Endothelial cell of umbilical vein (primary cell): ENCODE results near the gene RMC1. TPM values are rescaled to one million over a fixed set of nuclear protein-coding genes. Genes with fewer than 3 reads are reported as not detected.

Experiments used
- BruUV-seq: library from RNA; stranded (reverse); fragments of 400-500 nt; replicated peaks from 2 replicates; lab custom pipeline; 2021; lab: Mats Ljungman, UMichigan
- CTCF ChIA-PET: fragments of 300-600, 350-600 bp; sonication (Branson Sonifier 250); formaldehyde crosslinking; loops from one replicate; lab custom pipeline; 2021; ENCODE audit warnings: antibody characterized with exemption, inconsistent platforms; lab: Charles Lee
- POLR2A ChIA-PET: fragments of 300-600, 350-600 bp; sonication (Branson Sonifier 250); formaldehyde crosslinking; loops from one replicate; lab custom pipeline; 2021; ENCODE audit warnings: antibody characterized with exemption, inconsistent platforms; lab: Charles Lee
- DNase-seq: peaks from one replicate; pipeline ENCODE4 v3.0.0-alpha.2; 2011; ENCODE audit warnings: low read depth, low spot score
- FAIRE-seq: peaks from 2 replicates; lab custom pipeline; 2011; peaks lifted over from hg19 to GRCh38; lab: Jason Lieb, UNC
- H2AFZ ChIP-seq: 2 replicates; pipeline ENCODE4 v1.6.0; 2012; ENCODE audit warnings: low read depth, low read length, control low read depth, inconsistent platforms
- H3K27ac ChIP-seq: 2 replicates; pipeline ENCODE4 v1.5.1; 2011; ENCODE audit warnings: low read depth, mild to moderate bottlenecking, control low read depth, low read length, moderate library complexity; ENCODE audit not compliant: insufficient read depth
- H3K27me3 ChIP-seq, 2 experiments: 2 replicates each; pipeline versions ENCODE4 v1.6.0 to v1.6.1; 2011; ENCODE audit warnings: low read length in 2 of 2, mixed read lengths in 1 of 2; ENCODE audit not compliant: control insufficient read depth in 2 of 2, insufficient read depth in 2 of 2
- H3K36me3 ChIP-seq, 2 experiments: 2 replicates in 1 of 2; 3 replicates in 1 of 2; pipeline ENCODE4 v1.5.1; 2011; ENCODE audit warnings: low read length in 2 of 2, mild to moderate bottlenecking in 1 of 2, moderate library complexity in 1 of 2; ENCODE audit not compliant: control insufficient read depth in 2 of 2, insufficient read depth in 2 of 2; ENCODE audit errors: extremely low read depth in 1 of 2
- H3K4me1 ChIP-seq: 3 replicates; pipeline ENCODE4 v1.5.1; 2011; ENCODE audit warnings: mild to moderate bottlenecking, low read length; ENCODE audit not compliant: control insufficient read depth, insufficient read depth; ENCODE audit errors: extremely low read depth
- H3K4me2 ChIP-seq: 2 replicates; pipeline ENCODE4 v1.6.1; 2011; ENCODE audit warnings: low read length, control low read depth, mixed read lengths; ENCODE audit not compliant: insufficient read depth
- H3K4me3 ChIP-seq, 3 experiments: fragments of 200-600 bp in 1 of 3; sonication (generic), shearing (Covaris generic) in 1 of 3; replicated peaks in 1 of 3; 2 replicates each; pipeline ENCODE4 v1.5.1; 2011 to 2016; ENCODE audit warnings: control low read depth in 3 of 3, low read length in 3 of 3, mild to moderate bottlenecking in 2 of 3, inconsistent platforms in 1 of 3, low read depth in 1 of 3, moderate library complexity in 1 of 3; ENCODE audit not compliant: insufficient read depth in 1 of 3
- H3K79me2 ChIP-seq: 2 replicates; pipeline ENCODE4 v1.6.0; 2012; ENCODE audit warnings: low read length, inconsistent platforms; ENCODE audit not compliant: control insufficient read depth, insufficient read depth
- H3K9ac ChIP-seq: replicated peaks from 2 replicates; pipeline ENCODE3; 2011; ENCODE audit warnings: low read length, control low read depth; ENCODE audit not compliant: insufficient read depth; ENCODE audit errors: extremely low read depth
- H3K9me1 ChIP-seq: replicated peaks from 3 replicates; pipeline ENCODE4 v1.6.0; 2011; ENCODE audit warnings: mild to moderate bottlenecking, low read length; ENCODE audit not compliant: control insufficient read depth, insufficient read depth; ENCODE audit errors: extremely low read depth
- H3K9me3 ChIP-seq: replicated peaks from 2 replicates; pipeline ENCODE4 v1.5.1; 2012; ENCODE audit warnings: low read length, inconsistent platforms; ENCODE audit not compliant: control insufficient read depth, insufficient read depth
- H4K20me1 ChIP-seq: replicated peaks from 2 replicates; pipeline ENCODE3; 2011; ENCODE audit warnings: mild to moderate bottlenecking, low read length; ENCODE audit not compliant: control insufficient read depth, insufficient read depth; ENCODE audit errors: extremely low read depth
- CTCF ChIP-seq, 2 donors: IDR thresholded peaks; 1 replicate in 1 of 2; 2 replicates in 1 of 2; pipeline ENCODE4 v1.5.1; 2011; ENCODE audit warnings: low read length in 2 of 2, mild to moderate bottlenecking in 2 of 2, moderate library complexity in 2 of 2, control low read depth in 1 of 2, inconsistent platforms in 1 of 2, low read depth in 1 of 2; ENCODE audit not compliant: insufficient read depth in 1 of 2; ENCODE audit errors: extremely low read depth in 1 of 2
- EZH2 ChIP-seq: IDR thresholded peaks from 2 replicates; pipeline ENCODE4 v1.6.1; 2012; ENCODE audit warnings: borderline replicate concordance, low read depth, mild to moderate bottlenecking, moderate library complexity, low read length, inconsistent platforms; ENCODE audit not compliant: severe bottlenecking
- FOS ChIP-seq: IDR thresholded peaks from 2 replicates; pipeline ENCODE4 v1.6.1; 2011; ENCODE audit warnings: mild to moderate bottlenecking, low read length, moderate library complexity, borderline replicate concordance; ENCODE audit not compliant: insufficient read depth
- GATA2 ChIP-seq: IDR thresholded peaks from 2 replicates; pipeline ENCODE4 v1.7.0; 2011; ENCODE audit warnings: low read depth, mild to moderate bottlenecking, moderate library complexity, mixed read lengths, low read length; ENCODE audit not compliant: insufficient read length, insufficient read depth
- JUN ChIP-seq: IDR thresholded peaks from 2 replicates; pipeline ENCODE4 v1.6.1; 2011; ENCODE audit warnings: borderline replicate concordance, low read depth; ENCODE audit not compliant: insufficient read length, insufficient read depth
- MAX ChIP-seq: IDR thresholded peaks from 2 replicates; pipeline ENCODE4 v1.6.1; 2011; ENCODE audit not compliant: insufficient read depth, insufficient read length
- MYC ChIP-seq: IDR thresholded peaks from one replicate; pipeline ENCODE4 v1.6.1; 2011; ENCODE audit warnings: mild to moderate bottlenecking, low read depth, low read length
- POLR2A ChIP-seq: IDR thresholded peaks from 2 replicates; pipeline ENCODE4 v1.6.1; 2012; ENCODE audit warnings: low read depth, mild to moderate bottlenecking, control low read depth, low read length
- POLR2AphosphoS5 ChIP-seq: IDR thresholded peaks from 2 replicates; pipeline ENCODE4 v1.6.1; 2012; ENCODE audit warnings: low read depth, mild to moderate bottlenecking, control low read depth, low read length, moderate library complexity; ENCODE audit not compliant: insufficient read depth
- dilution Hi-C: fragments of 300-500 bp; cut with MboI; formaldehyde crosslinking; loops from one replicate; pipeline ENCODE4 v1.15.0; 2019; ENCODE audit warnings: low sequenced_read_pairs; ENCODE audit not compliant: extremely low pct_ligation_motif_present
- intact Hi-C: fragments of 100-400 bp; cut with micrococcal nuclease; formaldehyde crosslinking; loops from one replicate; pipeline ENCODE4 v1.10.0; 2022
- polyA plus RNA-seq, 4 experiments: library from polyadenylated mRNA; depleted of rRNA in 3 of 4; stranded (reverse) in 3 of 4; unstranded in 1 of 4; fragments of >200 nt; gene quantifications; 2 replicates each; pipeline versions ENCODE4 v1.2.1 to v1.2.3, GENCODE V29; 2011 to 2012; ENCODE audit warnings: missing spikeins in 1 of 4
- total RNA-seq: library from RNA; stranded (reverse); gene quantifications from 2 replicates; pipeline ENCODE4 v1.2.3, GENCODE V29; 2021

RMC1 gene
- total and polyA plus RNA-seq, 2 donors (not counting 3 experiments of a cell fraction or from before 2014, with no cell fraction given), result 26.2 to 29.7 TPM

DNA sequence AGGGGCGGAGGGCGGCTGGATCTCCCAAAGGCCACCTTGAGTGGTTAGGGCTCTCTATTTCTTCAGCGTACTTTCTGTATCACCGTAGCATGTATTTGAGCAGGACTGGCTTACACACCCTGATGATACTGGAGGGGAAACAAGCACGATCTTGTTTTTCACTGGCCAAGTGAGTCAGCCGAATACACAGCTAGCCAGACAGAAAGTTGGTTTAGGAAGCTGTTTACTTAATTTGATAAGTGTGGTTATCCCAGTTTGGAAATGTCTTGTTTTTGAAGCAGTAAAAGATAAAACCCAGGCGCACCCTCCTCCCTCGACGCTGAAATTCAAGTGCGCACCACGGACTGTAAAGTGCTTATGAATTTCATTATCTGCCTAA lies 49.6 kb upstream of the RMC1 start:
- no TSS peak for BruUV-seq
- Histone ChIP-seq H3K27ac (peak overlapping the region; percentile 76), H3K9me1 (no peaks in the 10 kb centered on the region), H3K9me3 (no peaks in the 10 kb centered on the region), H4K20me1 (no peaks in the 10 kb centered on the region), H3K36me3 (no peaks in the 10 kb centered on the region), H2AFZ (peak overlapping the region; percentile 80), H3K4me2 (peak overlapping the region; percentile 83), H3K4me3 (peak overlapping the region; percentile 61 to 80 (median 79)), H3K9ac (peak overlapping the region; percentile 85), H3K27me3 (no peaks in the 10 kb centered on the region), H3K4me1 (peaks cover 14% of the 10 kb centered on the region), H3K79me2 (peaks cover 53% of the 10 kb centered on the region)
- dilution Hi-C loops, result no loop called here
- DNase-seq (peak; percentile 64), FAIRE-seq (peak; percentile 62)
- CTCF ChIA-PET, result interaction anchor here (0.9 to 2.2 kb wide), 6 partner anchors 15 to 422 kb away, joined by 3 to 11 read pairs (median 6); a partner anchor contains a TSS
- POLR2A ChIA-PET, result interaction anchor here (1.0 kb wide), 1 partner anchor 11 kb away, joined by 5 read pairs; no protein-coding TSS in a partner anchor
- intact Hi-C loops, result loop anchor here (2.0 to 5.0 kb wide), 2 partner anchors 17 to 316 kb away; partner anchors contain the start of gene CABLES1
- no peak for TF ChIP-seq JUN
- no peak for TF ChIP-seq POLR2AphosphoS5
- TF ChIP-seq FOS, result peak; percentile 11

DNA sequence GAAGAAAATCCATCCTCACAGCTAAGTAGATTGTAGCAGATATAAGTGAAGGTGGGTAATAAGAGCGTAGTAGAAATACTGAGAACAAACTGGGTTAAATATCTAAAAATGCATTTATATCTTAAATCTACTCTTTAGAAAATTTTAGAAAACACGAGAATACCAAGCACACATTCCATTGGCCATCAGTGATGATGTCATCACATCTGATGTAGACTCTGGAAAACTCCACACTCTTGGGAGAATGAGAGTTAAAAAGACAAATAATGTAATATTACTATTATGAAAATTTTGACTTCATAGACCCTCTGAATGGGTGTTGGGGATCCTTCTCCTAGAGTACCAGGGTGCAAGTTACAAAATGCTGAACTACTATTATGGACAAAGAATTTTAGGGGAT lies 46.5 kb upstream of the RMC1 start:
- POLR2A ChIA-PET, result no interaction called here
- TF ChIP-seq POLR2AphosphoS5 (no peak), MAX (no peak), EZH2 (no peak), FOS (no peak), MYC (no peak), POLR2A (no peak), CTCF (IDR thresholded peaks at IDR 0.05; ENCODE audit: extremely low read depth in 1 of 2, insufficient read depth in 1 of 2, low read depth in 1 of 2, low read length in 2 of 2) (no peak), JUN (no peak), GATA2 (no peak)
- dilution Hi-C loops, result no loop called here

More for the DNA sequence above, 46.5 kb upstream of the RMC1 start:
- no TSS peak for BruUV-seq
- no peaks in the 10 kb centered on the region for H3K9me1 ChIP-seq
- intact Hi-C loops, result loop anchor here (5.0 kb wide), 1 partner anchor 525 kb away; the partner anchor contains the start of gene RBBP8
- H3K36me3 ChIP-seq, result no peaks in the 10 kb centered on the region
- peaks cover 20% of the 10 kb centered on the region for H3K4me1 ChIP-seq
- no peak overlapping the region for H3K27ac ChIP-seq
- no peaks in the 10 kb centered on the region for H3K27me3 ChIP-seq
- H2AFZ ChIP-seq, result no peak overlapping the region
- H3K79me2 ChIP-seq, result peaks cover 82% of the 10 kb centered on the region
- H3K4me2 ChIP-seq, result no peak overlapping the region
- no peak overlapping the region for H3K9ac ChIP-seq
- no peaks in the 10 kb centered on the region for H3K9me3 ChIP-seq
- DNase-seq (no peak), FAIRE-seq (no peak)
- CTCF ChIA-PET, result no interaction called here
- no peak overlapping the region for H3K4me3 ChIP-seq
- peaks cover 13% of the 10 kb centered on the region for H4K20me1 ChIP-seq
